Lower lobe of right lung (tissue), 2 donors: ENCODE measurements around the gene FAM120B. TPM values are rescaled to one million over a fixed set of nuclear protein-coding genes. Genes with fewer than 3 reads are reported as not detected.

Source experiments
- ATAC-seq, 2 donors: fragments of 200-7000 bp; cut with Tn5 transposase; one replicate each; pipeline ENCODE4 v1.9.1; 2020 to 2022; ENCODE audit warnings: mild to moderate bottlenecking in 2 of 2, moderate library complexity in 2 of 2
- DNase-seq: peaks from one replicate; pipeline ENCODE4 v3.0.0-alpha.2; 2020
- H3K27ac ChIP-seq: fragments of 200-600 bp; one replicate; pipeline ENCODE4 v1.8.0; 2022
- H3K27me3 ChIP-seq: fragments of 200-600 bp; one replicate; pipeline ENCODE4 v1.8.0; 2022; ENCODE audit warnings: low read depth
- H3K36me3 ChIP-seq: fragments of 200-600 bp; one replicate; pipeline ENCODE4 v1.8.0; 2022; ENCODE audit warnings: mild to moderate bottlenecking
- H3K4me1 ChIP-seq: fragments of 200-600 bp; one replicate; pipeline ENCODE4 v1.8.0; 2022
- H3K4me3 ChIP-seq: fragments of 200-600 bp; one replicate; pipeline ENCODE4 v1.8.0; 2022; ENCODE audit warnings: mild to moderate bottlenecking
- H3K9me3 ChIP-seq: fragments of 200-600 bp; one replicate; pipeline ENCODE4 v1.8.0; 2022
- CTCF ChIP-seq: fragments of 200-600 bp; IDR thresholded peaks from one replicate; pipeline ENCODE4 v1.8.0; 2022; ENCODE audit warnings: antibody characterized with exemption, mild to moderate bottlenecking
- intact Hi-C: fragments of 100-400 bp; cut with DNase I; formaldehyde crosslinking; loops from one replicate; pipeline ENCODE4 v1.11.0; 2022
- total RNA-seq: library from RNA; stranded (reverse); fragmentation: NEBNext Ultra II Directional; extraction: Animal tissue kit (Norgen Biotek cat#: 25700); gene quantifications from one replicate; pipeline ENCODE4 v1.2.1, GENCODE V29; 2021
- donor health status: DM: no; HTN: yes; CAD: no; lungs with severe emphysema.

Gene FAM120B
- total RNA-seq, 1 donor from 2014 or later, result 29.0 TPM

- H3K27ac ChIP-seq, result no peak overlapping the region
- H3K4me1 ChIP-seq, result no peaks in the 10 kb centered on the region
- intact Hi-C loops, result no loop called here
- TF ChIP-seq CTCF, result no peak
- no peak for ATAC-seq
- H3K9me3 ChIP-seq, result no peaks in the 10 kb centered on the region
- no peak for DNase-seq
- no peaks in the 10 kb centered on the region for H3K27me3 ChIP-seq
- H3K4me3 ChIP-seq, result no peak overlapping the region
- peaks cover 14% of the 10 kb centered on the region for H3K36me3 ChIP-seq
Observed at GRCh38 chr6:170410241-170410640, 103.7 kb downstream of the FAM120B start.

- Histone ChIP-seq H3K36me3 (no peaks in the 10 kb centered on the region), H3K4me1 (no peaks in the 10 kb centered on the region), H3K4me3 (no peak overlapping the region), H3K27me3 (no peaks in the 10 kb centered on the region), H3K27ac (no peak overlapping the region), H3K9me3 (no peaks in the 10 kb centered on the region)
- no peak for TF ChIP-seq CTCF
- intact Hi-C loops, result no loop called here
- ATAC-seq (no peak), DNase-seq (no peak)
Observed at GRCh38 chr6:170415318-170415717, 108.8 kb downstream of the FAM120B start.

GRCh38 chr6:170416303-170416702 is 109.7 kb downstream of the FAM120B start:
- ATAC-seq (peak in 1 of 2 donors; percentile 57), DNase-seq (no peak)
- H3K4me3 ChIP-seq, result no peak overlapping the region
- intact Hi-C loops, result no loop called here
- no peaks in the 10 kb centered on the region for H3K27me3 ChIP-seq
- no peaks in the 10 kb centered on the region for H3K4me1 ChIP-seq
- H3K9me3 ChIP-seq, result no peaks in the 10 kb centered on the region
- TF ChIP-seq CTCF, result no peak
- no peak overlapping the region for H3K27ac ChIP-seq
- no peaks in the 10 kb centered on the region for H3K36me3 ChIP-seq

- DNase-seq, result no peak
- TF ChIP-seq CTCF, result no peak
- Histone ChIP-seq H3K36me3 (no peaks in the 10 kb centered on the region), H3K4me3 (no peak overlapping the region), H3K4me1 (no peaks in the 10 kb centered on the region), H3K27me3 (no peaks in the 10 kb centered on the region), H3K27ac (no peak overlapping the region), H3K9me3 (no peaks in the 10 kb centered on the region)
- intact Hi-C loops, result no loop called here
- no peak for ATAC-seq
Observed at GRCh38 chr6:170416959-170417606, 110.5 kb downstream of the FAM120B start.

GRCh38 chr6:170417881-170418280 is 111.3 kb downstream of the FAM120B start:
- no peak for TF ChIP-seq CTCF
- no peak for ATAC-seq
- no peaks in the 10 kb centered on the region for H3K9me3 ChIP-seq

More at GRCh38 chr6:170417881-170418280, 111.3 kb downstream of the FAM120B start:
- no peaks in the 10 kb centered on the region for H3K36me3 ChIP-seq
- H3K27ac ChIP-seq, result no peak overlapping the region
- no peaks in the 10 kb centered on the region for H3K4me1 ChIP-seq
- intact Hi-C loops, result no loop called here
- DNase-seq, result no peak
- H3K4me3 ChIP-seq, result no peak overlapping the region
- H3K27me3 ChIP-seq, result peaks cover 2% of the 10 kb centered on the region
